Hypothalamus (tissue), 51 donors: ENCODE measurements around the gene NDE1.
"Not testable (repeated sequence)": the region's sequence is repeated elsewhere in the genome, so short reads cannot be mapped to it uniquely, and the experiment has no call there.

Source experiments
- DNase-seq, 51 donors: peaks; one replicate each; lab custom pipeline; 2025; lab: John Stamatoyannopoulos, UW

The NDE1 gene, protein sequence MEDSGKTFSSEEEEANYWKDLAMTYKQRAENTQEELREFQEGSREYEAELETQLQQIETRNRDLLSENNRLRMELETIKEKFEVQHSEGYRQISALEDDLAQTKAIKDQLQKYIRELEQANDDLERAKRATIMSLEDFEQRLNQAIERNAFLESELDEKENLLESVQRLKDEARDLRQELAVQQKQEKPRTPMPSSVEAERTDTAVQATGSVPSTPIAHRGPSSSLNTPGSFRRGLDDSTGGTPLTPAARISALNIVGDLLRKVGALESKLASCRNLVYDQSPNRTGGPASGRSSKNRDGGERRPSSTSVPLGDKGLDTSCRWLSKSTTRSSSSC

DNA sequence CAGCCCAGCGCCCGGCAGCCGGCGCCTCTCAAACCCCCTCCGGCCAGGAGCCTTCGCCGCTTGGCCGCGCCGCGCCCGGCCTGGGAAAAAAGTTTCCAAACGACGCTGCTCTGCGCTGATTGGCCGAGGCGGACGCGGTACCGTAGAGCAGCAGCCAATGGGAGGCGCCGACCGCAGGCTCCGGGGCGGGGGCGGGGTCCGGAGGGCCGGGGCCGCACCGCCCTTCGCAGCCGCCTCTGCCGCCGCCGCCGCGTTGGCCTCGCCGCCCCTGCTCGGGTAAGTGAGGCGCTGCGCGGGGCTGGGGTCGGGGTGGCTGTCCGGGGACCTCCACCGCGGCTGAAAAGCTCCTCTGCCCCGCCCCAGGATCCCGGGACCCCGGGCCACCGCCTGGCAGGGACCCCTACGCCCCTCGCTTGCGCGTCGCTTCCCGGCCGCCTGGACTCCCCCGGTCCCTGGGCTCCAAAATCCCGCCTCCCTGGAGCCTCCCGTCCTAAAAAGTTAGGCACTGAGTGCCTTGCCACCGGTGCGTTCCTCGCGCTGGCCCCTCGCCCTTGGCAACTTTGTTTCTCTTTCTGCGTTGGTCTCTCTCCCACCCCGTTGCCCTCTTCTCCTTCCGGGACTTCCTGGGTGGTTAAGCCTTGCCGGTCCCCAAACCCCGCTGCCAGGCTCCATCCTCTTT, at the start of gene NDE1:
Gene NDE1 (plus strand): TSS at position 227 of the 679 bp plus-strand sequence. CDS start 14,534 bp downstream, outside the sequence.
- DNase-seq: peak; percentile 29 to 97 (median 85)

DNA sequence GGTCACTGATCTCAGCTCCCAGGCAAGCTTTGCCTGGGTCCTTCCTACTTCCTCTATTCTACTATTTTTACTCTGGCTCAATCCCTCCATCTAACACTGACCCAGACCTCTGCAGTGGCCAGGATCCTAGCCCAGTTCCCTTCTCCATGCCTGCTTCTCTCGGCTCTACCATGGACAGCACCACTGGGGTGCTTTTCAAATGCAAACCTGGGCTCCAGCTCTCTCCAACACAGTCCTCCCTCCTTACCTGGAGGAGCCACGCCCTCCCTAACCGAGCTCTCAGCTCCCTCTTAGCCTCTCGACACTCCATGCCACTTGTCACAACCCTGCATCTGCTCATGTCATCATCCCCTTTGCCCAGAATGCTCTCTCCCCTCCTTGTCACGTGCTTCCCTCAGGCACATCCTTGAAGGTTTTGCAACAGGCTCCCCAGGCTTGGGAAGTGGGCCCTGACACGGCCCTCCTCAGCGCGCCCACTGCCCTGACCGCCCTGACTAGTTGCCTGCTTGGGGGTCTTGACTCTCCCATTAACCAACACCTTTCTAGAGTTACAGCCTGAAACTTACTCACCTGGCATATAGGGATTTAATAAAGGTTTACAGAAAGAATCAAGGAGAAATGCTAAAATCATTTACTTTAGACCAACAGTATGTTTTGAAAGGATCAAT, 48.7 kb upstream of the NDE1 start:
- no peak for DNase-seq

DNA sequence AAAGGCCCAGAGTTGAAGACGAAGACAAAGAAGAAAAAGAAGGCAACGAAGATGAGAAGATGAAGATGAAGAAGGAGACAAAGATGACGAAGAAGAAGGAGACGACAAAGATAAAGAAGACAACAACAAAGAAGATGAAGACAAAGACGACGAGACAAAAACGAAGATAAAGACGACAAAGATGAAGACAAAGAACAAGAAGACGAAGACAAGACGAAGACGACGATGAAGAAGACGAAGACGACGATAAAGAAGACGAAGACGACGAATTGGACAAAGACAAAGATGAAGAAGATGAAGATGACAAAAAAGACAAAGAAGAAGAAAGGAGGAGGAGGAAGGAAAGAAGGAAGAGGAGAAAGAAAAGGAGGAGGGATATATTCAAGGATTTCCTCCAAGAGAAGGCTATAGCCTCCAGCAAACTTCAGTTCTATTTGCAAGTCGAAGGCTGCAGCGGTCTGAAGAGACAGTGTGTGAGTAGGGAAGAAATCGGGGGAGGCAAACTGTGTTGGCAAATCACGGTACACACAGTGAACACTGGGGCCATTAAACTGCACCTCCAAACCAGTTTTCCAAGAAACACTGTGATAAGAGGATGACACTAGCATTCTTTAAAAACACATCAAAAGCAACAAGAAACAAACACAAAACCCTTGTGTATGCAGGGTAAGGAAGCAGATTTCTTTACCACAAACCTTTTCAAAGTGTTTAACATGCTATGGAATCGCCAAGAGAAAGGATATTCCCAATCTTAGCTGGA, 47.6 kb upstream of the NDE1 start:
- no peak for DNase-seq

DNA sequence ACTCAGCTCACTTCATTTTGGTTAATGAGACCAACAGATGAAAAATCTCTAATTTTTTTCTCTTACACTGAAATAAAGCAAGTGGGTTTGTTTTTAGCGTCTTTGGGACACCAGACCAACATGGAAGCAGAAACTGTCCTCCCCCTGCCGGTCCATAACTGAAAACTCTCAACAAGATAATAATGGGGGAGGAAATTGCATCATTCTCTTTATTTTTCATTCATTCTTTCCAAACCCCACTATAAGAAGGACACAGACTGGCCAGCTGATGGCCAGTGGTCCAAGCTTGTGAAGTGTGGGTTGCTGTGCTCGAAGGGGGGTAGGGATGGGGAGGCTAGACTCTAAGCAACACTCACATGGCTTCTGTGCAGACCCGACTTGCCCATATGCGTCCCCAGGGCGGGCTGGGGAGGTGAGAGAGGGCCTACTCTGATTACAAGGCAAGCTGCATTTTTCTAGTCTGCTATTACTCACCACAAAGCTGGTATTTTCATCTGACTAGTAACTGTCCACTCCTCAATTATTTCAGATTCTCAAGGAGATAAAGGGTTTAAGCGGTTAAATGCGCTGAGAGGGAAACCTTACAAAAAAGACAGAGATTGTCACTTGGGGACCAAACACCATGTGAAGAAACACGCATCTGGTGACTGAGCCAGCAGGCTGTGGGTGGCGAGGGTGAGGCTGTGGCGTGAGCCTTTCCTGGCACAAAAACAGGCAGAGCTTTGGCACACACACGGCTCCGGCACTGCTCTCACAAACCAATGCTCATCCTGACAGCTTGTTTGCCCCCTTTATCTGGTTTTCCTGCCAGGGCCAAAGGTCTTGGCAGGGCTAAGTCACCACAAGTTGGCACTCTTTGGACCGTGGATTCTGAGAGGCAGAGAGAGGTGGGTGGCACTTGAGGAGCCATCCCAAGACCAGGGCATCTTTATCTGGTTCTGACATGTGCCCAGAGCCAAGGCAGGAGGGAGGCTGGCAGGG, 45.3 kb upstream of the NDE1 start:
- peak in 22 of 51 donors; percentile 5 to 75 (median 20) for DNase-seq

DNA sequence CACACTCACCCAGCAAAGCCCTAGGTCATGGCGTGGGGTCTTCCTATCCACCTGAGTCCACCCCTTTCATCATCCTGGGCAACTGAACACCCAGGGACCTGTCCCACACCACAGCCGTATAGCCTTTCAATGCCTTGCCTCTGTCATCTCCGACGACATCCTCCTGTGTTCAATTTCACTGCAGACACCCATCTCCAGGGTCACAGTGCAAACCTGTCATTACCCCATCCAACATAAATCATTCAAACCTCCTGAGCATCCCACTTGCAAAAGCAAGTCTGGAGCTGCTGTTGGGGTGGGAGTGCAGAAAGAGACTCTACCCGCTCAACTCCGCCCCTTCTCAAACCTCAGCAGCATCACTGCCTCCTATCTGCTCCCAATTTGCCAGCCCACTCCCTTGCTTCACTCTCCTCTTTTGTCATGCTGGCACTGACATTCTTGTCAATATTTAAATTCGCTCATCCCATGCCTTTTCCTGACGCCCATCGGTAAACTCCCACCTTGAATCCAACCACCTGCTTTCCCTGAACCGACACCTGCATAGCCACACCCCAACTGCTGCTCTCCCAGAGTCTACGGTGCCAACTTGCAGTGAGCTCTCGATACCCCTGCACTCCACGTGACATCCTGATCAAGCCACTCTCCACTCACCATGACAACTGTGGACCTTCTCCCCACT, 44.1 kb upstream of the NDE1 start:
- no peak for DNase-seq

DNA sequence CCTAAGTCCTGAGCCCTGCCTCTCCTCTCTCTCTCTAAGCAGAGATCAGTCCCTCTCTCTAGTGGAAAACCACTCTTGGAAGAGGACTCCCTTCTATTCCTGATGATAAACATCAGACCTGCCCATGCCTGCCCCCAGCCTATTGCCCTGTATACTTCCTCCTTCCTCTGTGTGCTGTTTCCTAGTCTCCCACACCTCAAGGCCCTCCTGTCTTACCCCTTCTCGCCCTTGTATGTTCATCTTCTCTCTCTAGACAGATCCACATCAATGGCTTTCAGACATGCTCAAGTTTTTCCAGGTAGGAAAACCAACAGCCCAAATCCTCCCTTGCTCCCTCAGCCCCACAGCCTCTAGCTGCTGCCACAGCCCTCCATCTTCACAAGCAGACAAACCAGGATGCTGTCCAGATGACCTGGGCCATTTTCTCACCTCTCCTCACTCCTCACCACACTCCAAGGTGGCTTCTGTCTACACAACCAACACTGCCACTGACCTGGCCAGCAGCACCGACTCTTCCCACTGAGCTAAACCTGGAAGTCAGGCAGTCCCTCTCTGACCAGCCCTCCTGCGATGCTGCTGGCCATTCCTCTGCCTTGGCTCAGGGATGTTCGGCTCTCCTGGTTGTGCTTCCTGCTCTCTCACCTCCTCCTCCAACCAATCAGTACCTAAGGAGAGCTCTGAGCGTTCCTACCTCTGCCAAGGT, 43.4 kb upstream of the NDE1 start:
- DNase-seq: no peak

DNA sequence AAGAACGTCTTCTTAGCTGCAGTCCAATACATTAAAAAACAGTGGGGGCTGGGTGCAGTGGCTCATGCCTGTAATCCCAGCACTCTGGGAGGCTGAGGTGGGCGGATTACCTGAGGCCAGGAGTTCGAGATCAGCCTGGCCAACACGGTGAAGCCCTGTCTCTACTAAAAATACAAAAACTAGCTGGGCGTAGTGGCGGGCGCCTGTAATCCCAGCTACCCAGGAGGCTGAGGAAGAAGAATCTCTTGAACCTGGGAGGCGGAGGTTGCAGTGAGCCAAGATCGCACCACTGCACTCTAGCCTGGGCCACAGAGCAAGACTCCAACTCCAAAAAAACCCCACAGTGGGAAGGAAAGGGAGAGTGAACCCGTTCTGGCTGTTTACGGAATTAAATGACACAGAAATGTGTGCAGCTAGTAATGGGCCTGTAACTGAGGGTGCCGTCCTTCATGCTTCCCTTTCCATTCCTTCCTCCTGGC, 42.8 kb upstream of the NDE1 start:
- not testable (repeated sequence) for DNase-seq

DNA sequence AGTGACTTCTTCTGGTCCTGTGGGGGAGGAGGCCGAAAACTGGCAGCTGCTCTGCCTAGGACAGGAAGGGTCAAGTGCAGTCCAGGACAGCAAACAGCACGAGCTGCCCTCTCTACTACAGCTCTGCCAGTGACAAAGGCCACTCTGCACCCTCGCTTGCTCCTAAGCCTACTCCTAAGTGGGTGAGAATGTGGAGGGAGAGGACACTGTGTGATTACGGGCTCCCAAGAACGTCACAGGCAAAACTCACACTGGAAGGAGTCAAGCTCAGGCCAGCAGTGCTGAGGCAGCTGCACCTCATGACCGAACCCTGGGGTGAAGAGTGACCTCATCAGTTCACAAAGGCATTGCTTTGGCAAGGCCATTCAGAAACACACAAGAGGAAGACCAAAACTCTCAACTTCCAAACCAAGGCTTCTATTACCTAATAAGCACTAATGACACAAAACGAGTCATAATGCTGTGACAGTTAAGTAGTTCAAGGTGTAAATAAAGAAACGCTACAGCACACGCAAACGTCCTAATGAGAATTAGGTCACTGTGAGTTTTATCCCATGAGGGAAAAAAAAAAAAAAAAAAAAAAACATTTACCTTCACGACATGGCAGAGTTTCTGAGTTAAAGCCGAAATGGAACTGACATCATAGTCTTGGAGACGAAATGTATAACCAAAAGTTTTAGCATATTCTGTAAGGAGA, 42.2 kb upstream of the NDE1 start:
- peak in 7 of 51 donors; percentile 8 to 61 (median 17) for DNase-seq

DNA sequence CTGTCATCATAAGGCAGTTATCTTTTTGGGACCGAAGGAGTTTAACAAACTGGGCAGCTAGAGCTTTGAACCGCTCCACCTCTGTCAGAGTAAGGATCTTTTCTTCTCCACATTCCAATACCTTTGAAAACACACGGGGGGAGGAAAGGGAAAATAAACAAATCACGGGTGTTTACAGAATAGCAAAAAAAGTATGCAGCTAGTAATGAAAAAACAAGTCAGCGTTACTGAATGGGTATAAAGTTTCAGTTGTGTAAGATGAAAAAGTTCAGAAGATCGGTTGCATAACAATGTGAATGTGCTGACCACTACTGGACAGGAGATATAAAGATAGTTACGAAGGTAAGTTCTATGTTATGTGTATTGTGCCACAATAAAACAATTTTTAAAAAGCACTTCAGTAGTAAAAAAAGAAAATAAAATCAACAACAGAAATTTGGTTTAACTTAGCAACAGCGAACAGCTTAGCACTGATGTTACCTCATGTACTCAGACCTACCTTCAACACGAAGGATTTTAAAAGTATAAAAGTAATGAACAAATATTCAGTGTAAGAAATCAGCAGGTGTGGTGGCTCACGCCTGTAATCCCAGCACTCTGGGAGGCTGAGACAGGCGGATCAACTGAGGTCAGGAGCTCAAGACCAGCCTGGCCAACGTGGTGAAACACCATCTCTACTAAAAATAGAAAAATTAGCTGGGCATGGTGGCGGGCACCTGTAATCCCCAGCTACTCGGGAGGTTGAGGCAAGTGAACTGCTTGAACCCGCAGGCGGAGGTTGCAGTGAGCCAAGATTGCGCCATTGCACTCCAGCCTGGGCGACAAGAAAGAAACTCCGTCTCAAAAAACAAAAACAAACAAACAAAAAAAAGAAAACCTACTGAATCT, 41.4 kb upstream of the NDE1 start:
- no peak for DNase-seq

DNA sequence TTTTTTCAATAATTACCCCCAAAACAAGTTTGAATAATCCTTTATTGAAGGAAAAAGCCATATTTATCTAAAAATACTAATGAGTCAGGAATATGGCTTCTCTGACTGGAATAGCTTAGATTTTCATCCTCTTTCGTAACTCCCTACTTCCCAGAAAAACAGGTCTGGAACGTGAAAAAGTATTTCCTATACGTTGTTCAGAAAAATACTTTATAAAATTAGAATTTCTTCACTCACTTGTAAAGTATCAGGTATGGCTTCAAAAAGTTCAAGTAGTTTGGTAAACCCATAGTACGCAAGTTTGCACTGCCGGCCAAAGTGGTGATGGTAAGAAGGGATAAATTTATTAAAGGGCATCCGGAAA, 40.8 kb upstream of the NDE1 start:
- no peak for DNase-seq

DNA sequence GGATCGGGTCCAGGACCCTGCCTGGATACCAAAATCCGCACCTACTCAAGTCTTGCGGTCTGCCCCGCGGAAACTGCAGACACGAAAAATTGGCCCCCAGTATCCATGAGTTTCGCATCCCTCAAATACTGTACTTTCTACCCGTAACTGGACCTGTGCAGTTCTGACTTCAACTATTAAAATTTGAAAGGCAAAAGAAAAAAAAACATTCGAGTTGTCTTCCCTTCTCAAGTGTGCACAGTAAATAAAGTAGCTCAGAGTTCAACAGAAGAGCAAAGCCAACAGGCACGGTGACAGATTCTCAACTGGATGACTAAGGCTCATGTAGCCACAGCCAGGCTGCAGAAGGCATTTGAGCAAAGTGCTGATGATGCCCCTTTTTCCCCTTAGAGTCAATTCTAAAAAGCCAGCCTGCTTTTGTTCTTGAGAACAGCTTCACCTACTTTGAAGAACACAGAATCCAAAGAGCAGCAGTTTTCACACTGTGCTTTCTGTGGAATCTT, 39.6 kb upstream of the NDE1 start:
- no peak for DNase-seq

DNA sequence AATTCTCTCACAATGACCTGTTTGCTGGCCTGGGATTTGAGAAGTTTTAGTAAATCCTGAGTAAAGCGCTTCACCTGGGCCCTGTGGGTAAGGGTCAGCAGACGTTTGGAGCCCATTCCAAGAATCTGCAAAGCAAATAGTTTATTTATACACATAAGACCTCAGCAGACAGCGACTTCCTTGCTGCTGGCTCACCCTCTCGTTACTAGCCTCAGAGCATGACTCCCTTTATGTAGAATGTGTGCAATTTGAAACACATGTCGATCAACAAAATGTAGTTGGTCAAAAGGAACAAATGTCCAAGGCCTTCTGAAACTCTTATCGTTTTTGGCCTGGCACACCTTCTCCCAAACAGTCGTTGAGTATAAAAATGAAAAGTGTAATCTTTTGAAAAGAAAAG, 38.4 kb upstream of the NDE1 start:
- no peak for DNase-seq

DNA sequence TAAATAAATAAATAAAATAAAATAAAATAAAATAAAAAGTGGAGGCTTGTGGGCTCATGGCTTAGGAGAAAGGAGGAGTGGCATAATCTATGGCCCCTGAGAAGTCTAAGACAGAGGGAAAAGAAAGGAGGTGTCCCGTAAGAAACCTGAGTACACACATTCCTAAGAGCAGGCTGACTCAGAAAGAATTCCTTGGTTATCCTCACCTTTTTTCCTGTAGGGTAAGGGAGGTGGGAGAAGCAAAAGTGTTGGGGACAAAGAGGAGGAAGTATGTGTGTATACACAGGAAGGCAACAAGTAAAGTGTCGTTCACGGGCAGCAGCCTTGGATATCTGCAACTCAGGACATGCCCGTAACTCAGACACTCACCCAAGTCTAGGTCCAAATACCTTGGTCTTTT, 36.4 kb upstream of the NDE1 start:
- DNase-seq: no peak

DNA sequence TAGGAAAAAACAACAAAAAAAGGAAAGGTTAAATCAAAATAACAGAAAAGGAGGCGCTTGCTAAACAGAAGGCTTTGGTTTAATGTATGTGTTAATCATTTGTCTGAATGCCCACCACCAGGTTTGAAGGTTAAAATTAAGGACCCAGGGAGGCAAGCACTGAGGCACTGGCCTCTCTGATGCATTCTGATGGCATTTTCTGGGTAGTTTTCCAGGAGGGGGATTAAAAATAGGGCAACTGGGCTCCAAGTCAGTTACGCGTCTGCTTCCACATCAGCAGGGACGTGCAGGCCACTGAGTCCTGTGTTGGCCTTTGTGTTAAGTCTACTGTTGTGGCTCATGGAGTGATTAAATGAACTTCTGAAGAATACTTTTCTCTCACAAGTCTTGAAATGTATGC, 34.0 kb upstream of the NDE1 start:
- DNase-seq: no peak

DNA sequence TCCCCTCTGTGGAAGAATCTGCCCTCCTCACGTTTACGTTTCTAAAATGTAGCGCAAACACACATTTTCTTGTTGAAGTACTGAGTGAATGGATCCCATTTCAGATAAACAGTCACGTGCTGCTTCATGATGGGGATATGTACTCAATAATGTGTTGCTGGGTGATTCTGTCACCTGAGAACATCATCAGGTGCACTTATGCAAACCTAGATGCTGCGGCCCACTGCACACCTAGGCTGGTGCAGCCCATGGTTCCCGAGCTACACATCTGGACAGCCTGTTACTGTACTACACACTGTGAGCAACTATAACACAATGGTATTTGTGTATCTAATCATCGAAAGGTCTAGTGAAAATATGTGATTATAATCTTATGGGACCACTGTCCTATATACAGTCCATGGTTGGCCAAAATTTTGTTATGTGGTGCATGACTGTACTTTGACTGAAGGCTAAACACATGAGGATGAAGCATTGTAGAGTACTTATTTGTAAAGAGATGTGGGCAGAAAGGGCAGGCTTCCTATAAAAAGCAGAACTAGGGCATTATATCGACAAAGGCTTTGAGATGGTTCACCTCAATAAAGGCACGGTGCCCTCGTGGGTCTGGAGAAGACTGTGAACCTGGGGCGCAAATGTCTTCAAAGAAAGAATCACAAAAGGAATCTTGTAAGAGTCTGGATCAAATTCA, 33.4 kb upstream of the NDE1 start:
- DNase-seq: no peak

DNA sequence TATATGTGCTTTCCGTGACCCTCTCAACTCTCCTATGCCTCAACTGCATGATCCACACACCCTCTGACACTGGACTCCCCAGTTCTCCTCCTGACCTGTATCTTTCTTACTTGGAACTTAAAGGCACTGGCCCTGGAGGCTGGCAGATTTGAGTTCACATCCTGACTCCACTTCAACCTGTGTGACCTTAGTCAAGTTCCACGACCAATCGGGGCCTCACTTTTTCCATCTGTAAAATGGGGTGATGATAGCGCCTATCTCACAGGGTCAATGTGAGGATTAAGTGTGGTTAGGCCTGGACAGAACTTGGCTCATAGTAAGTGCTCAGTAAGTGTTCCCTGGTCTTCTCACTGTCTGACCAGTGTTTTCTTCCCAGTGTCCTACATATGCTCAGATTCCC, 32.1 kb upstream of the NDE1 start:
- DNase-seq: no peak
